ENCODE measurements around the gene CBFA2T3. TPM values are rescaled to one million over a fixed set of nuclear protein-coding genes. Genes with fewer than 3 reads are reported as not detected.

CBFA2T3 gene
- total and polyA plus RNA-seq, 5 donors, result 5.6 to 8.5 (median 7.3) TPM

- Histone ChIP-seq H3K9me3 (ENCODE audit: control insufficient read depth, low read length) (no peaks in the 10 kb centered on the region), H3K27me3 (ENCODE audit: control insufficient read depth, insufficient read depth) (no peaks in the 10 kb centered on the region), H3K27ac (ENCODE audit: low read length) (no peak overlapping the region), H3K4me3 (ENCODE audit: low read length) (no peak overlapping the region), H3K4me1 (ENCODE audit: control insufficient read depth, insufficient read depth, low read length) (no peaks in the 10 kb centered on the region)
- intact Hi-C loops (cut with DNase I), result no loop called here
- 85% methylated on average over 20 of the region's 20 CpGs for WGBS
- DNase-seq, result peak in 2 of 3 donors; percentile 20 to 23
- ATAC-seq, result no peak
Observed at GRCh38 chr16:88963583-88963982, 13.4 kb downstream of the CBFA2T3 start.

GRCh38 chr16:88962478-88963152 lies 14.4 kb downstream of the CBFA2T3 start:
- no peak overlapping the region for H3K27ac ChIP-seq (ENCODE audit: low read length)
- ATAC-seq, result no peak
- H3K27me3 ChIP-seq (ENCODE audit: control insufficient read depth, insufficient read depth), result no peaks in the 10 kb centered on the region
- intact Hi-C loops (cut with DNase I), result no loop called here
- DNase-seq, result peak in 2 of 3 donors; percentile 12 to 45
- WGBS, result 94% methylated on average over 23 of the region's 23 CpGs
- no peaks in the 10 kb centered on the region for H3K9me3 ChIP-seq (ENCODE audit: control insufficient read depth, low read length)
- no peak overlapping the region for H3K4me3 ChIP-seq (ENCODE audit: low read length)
- no peaks in the 10 kb centered on the region for H3K4me1 ChIP-seq (ENCODE audit: control insufficient read depth, insufficient read depth, low read length)

GRCh38 chr16:88961011-88961410 lies 16.0 kb downstream of the CBFA2T3 start:
- Histone ChIP-seq H3K27me3 (ENCODE audit: control insufficient read depth, insufficient read depth) (no peaks in the 10 kb centered on the region), H3K27ac (ENCODE audit: low read length) (no peak overlapping the region), H3K4me3 (ENCODE audit: low read length) (no peak overlapping the region), H3K9me3 (ENCODE audit: control insufficient read depth, low read length) (no peaks in the 10 kb centered on the region), H3K4me1 (ENCODE audit: control insufficient read depth, insufficient read depth, low read length) (no peaks in the 10 kb centered on the region)
- intact Hi-C loops (cut with DNase I), result no loop called here
- DNase-seq, result peak in 2 of 3 donors; percentile 16 to 30
- 89% methylated on average over 9 of the region's 9 CpGs for WGBS
- no peak for ATAC-seq

- intact Hi-C loops (cut with DNase I), result no loop called here
- no peaks in the 10 kb centered on the region for H3K4me1 ChIP-seq (ENCODE audit: control insufficient read depth, insufficient read depth, low read length)
- no peak for ATAC-seq
- H3K4me3 ChIP-seq (ENCODE audit: low read length), result no peak overlapping the region
- H3K27ac ChIP-seq (ENCODE audit: low read length), result no peak overlapping the region
- H3K9me3 ChIP-seq (ENCODE audit: control insufficient read depth, low read length), result no peaks in the 10 kb centered on the region
- WGBS, result 93% methylated on average over 3 of the region's 3 CpGs
- peak in 2 of 3 donors; percentile 10 to 21 for DNase-seq
- no peaks in the 10 kb centered on the region for H3K27me3 ChIP-seq (ENCODE audit: control insufficient read depth, insufficient read depth)
Observed at GRCh38 chr16:88960516-88960915, 16.5 kb downstream of the CBFA2T3 start.

- 85% methylated on average over 18 of the region's 18 CpGs for WGBS
Observed at GRCh38 chr16:88959022-88959421, 18.0 kb downstream of the CBFA2T3 start.

GRCh38 chr16:88957887-88958577 lies 19.0 kb downstream of the CBFA2T3 start:
- Histone ChIP-seq H3K27ac (ENCODE audit: low read length) (no peak overlapping the region), H3K27me3 (ENCODE audit: control insufficient read depth, insufficient read depth) (no peaks in the 10 kb centered on the region), H3K4me3 (ENCODE audit: low read length) (no peak overlapping the region), H3K4me1 (ENCODE audit: control insufficient read depth, insufficient read depth, low read length) (no peaks in the 10 kb centered on the region), H3K9me3 (ENCODE audit: control insufficient read depth, low read length) (no peaks in the 10 kb centered on the region)
- 77% methylated on average over 25 of the region's 25 CpGs for WGBS
- DNase-seq, result peak in 2 of 3 donors; percentile 70 to 72
- intact Hi-C loops (cut with DNase I), result no loop called here
- peak in 1 of 2 donors; percentile 49 for ATAC-seq

More at GRCh38 chr16:88959022-88959421, 18.0 kb downstream of the CBFA2T3 start:
- no peak overlapping the region for H3K4me3 ChIP-seq (ENCODE audit: low read length)
- intact Hi-C loops (cut with DNase I), result no loop called here
- no peaks in the 10 kb centered on the region for H3K4me1 ChIP-seq (ENCODE audit: control insufficient read depth, insufficient read depth, low read length)
- DNase-seq (peak in 2 of 3 donors; percentile 34 to 57), ATAC-seq (no peak)
- H3K9me3 ChIP-seq (ENCODE audit: control insufficient read depth, low read length), result no peaks in the 10 kb centered on the region
- H3K27me3 ChIP-seq (ENCODE audit: control insufficient read depth, insufficient read depth), result no peaks in the 10 kb centered on the region
- no peak overlapping the region for H3K27ac ChIP-seq (ENCODE audit: low read length)

- Histone ChIP-seq H3K9me3 (ENCODE audit: control insufficient read depth, low read length) (no peaks in the 10 kb centered on the region), H3K4me1 (ENCODE audit: control insufficient read depth, insufficient read depth, low read length) (no peaks in the 10 kb centered on the region), H3K27ac (ENCODE audit: low read length) (no peak overlapping the region), H3K4me3 (ENCODE audit: low read length) (no peak overlapping the region), H3K27me3 (ENCODE audit: control insufficient read depth, insufficient read depth) (no peaks in the 10 kb centered on the region)
- intact Hi-C loops (cut with DNase I), result no loop called here
- DNase-seq (no peak), ATAC-seq (no peak)
- 81% methylated on average over 9 of the region's 9 CpGs for WGBS
Observed at GRCh38 chr16:88957433-88957767, 19.6 kb downstream of the CBFA2T3 start.

- no peaks in the 10 kb centered on the region for H3K27me3 ChIP-seq (ENCODE audit: control insufficient read depth, insufficient read depth)
- DNase-seq (peak in 2 of 3 donors; percentile 39 to 44), ATAC-seq (no peak)
- H3K4me1 ChIP-seq (ENCODE audit: control insufficient read depth, insufficient read depth, low read length), result no peaks in the 10 kb centered on the region
- H3K4me3 ChIP-seq (ENCODE audit: low read length), result no peak overlapping the region
- intact Hi-C loops (cut with DNase I), result no loop called here
- 79% methylated on average over 33 of the region's 33 CpGs for WGBS
- H3K9me3 ChIP-seq (ENCODE audit: control insufficient read depth, low read length), result no peaks in the 10 kb centered on the region
- H3K27ac ChIP-seq (ENCODE audit: low read length), result no peak overlapping the region
Observed at GRCh38 chr16:88956546-88957432, 20.2 kb downstream of the CBFA2T3 start.

- H3K4me3 ChIP-seq (ENCODE audit: low read length), result no peak overlapping the region
- no peak overlapping the region for H3K27ac ChIP-seq (ENCODE audit: low read length)
- WGBS, result 88% methylated on average over 14 of the region's 14 CpGs
- DNase-seq, result peak in 2 of 3 donors; percentile 23 to 47
- no peaks in the 10 kb centered on the region for H3K4me1 ChIP-seq (ENCODE audit: control insufficient read depth, insufficient read depth, low read length)
- no peak for ATAC-seq
- no peaks in the 10 kb centered on the region for H3K27me3 ChIP-seq (ENCODE audit: control insufficient read depth, insufficient read depth)
- intact Hi-C loops (cut with DNase I), result no loop called here
- no peaks in the 10 kb centered on the region for H3K9me3 ChIP-seq (ENCODE audit: control insufficient read depth, low read length)
Observed at GRCh38 chr16:88955906-88956305, 21.1 kb downstream of the CBFA2T3 start.

GRCh38 chr16:88953003-88953690 lies 23.9 kb downstream of the CBFA2T3 start:
- DNase-seq (peak in 2 of 3 donors; percentile 32 to 40), ATAC-seq (peak in 1 of 2 donors; percentile 27)
- no peaks in the 10 kb centered on the region for H3K4me1 ChIP-seq (ENCODE audit: control insufficient read depth, insufficient read depth, low read length)
- intact Hi-C loops (cut with DNase I), result no loop called here
- no peaks in the 10 kb centered on the region for H3K9me3 ChIP-seq (ENCODE audit: control insufficient read depth, low read length)
- no peak overlapping the region for H3K4me3 ChIP-seq (ENCODE audit: low read length)
- no peak overlapping the region for H3K27ac ChIP-seq (ENCODE audit: low read length)
- WGBS, result 59% methylated on average over 28 of the region's 28 CpGs
- no peaks in the 10 kb centered on the region for H3K27me3 ChIP-seq (ENCODE audit: control insufficient read depth, insufficient read depth)
